K562 (cell line): Measurements from ENCODE around the gene AGT. TPM values are rescaled to one million over a fixed set of nuclear protein-coding genes. Genes with fewer than 3 reads are reported as not detected.

ENCODE experiments used
- ATAC-seq: fragments of 200-7000 bp; cut with Tn5 transposase; 3 replicates; pipeline ENCODE4 v1.9.1; 2020; ENCODE audit warnings: moderate library complexity
- BruUV-seq: library from RNA; stranded (reverse); fragments of 400-500 nt; replicated peaks from 2 replicates; lab custom pipeline; 2021; lab: Mats Ljungman, UMichigan
- CTCF ChIA-PET: fragments of 300-600 bp; formaldehyde crosslinking; extraction: SDS; loops from one replicate; lab custom pipeline; 2021; ENCODE audit warnings: low intra/inter-chr PET ratio; lab: Yijun Ruan, JAX
- POLR2A ChIA-PET: fragments of 300-600, 350-650 bp; sonication (Branson Sonifier 250); formaldehyde crosslinking; extraction: SDS; loops from one replicate; lab custom pipeline; 2021; ENCODE audit warnings: antibody characterized with exemption, inconsistent platforms; lab: Yijun Ruan, JAX
- DNase-seq, 4 experiments: peaks; one replicate each; pipeline versions ENCODE4 v3.0.0 to v3.0.0-alpha.2; 2011 to 2018; ENCODE audit warnings: low spot score in 3 of 4, mixed read lengths in 3 of 4; ENCODE audit errors: extremely low read depth in 1 of 4
- FAIRE-seq: peaks from 2 replicates; lab custom pipeline; 2011; peaks lifted over from hg19 to GRCh38; lab: Jason Lieb, UNC
- H2AFZ ChIP-seq: 2 replicates; pipeline ENCODE4 v1.6.0; 2011; ENCODE audit warnings: low read depth, low read length, control low read depth, inconsistent platforms
- H3K27ac ChIP-seq: fragments of 200-600 bp; 3 replicates; pipeline ENCODE4 v1.8.0; 2011; ENCODE audit warnings: low read depth, mild to moderate bottlenecking, control low read depth, inconsistent platforms, low read length, moderate library complexity, mixed read lengths; ENCODE audit errors: extremely low read depth
- H3K27me3 ChIP-seq, 2 experiments: fragments of 300-600 bp in 1 of 2; 2 replicates in 1 of 2; 3 replicates in 1 of 2; pipeline versions ENCODE4 v1.6.0 to v1.8.0; 2011; ENCODE audit warnings: inconsistent platforms in 2 of 2, low read length in 2 of 2, mild to moderate bottlenecking in 1 of 2, mixed read lengths in 1 of 2, moderate library complexity in 1 of 2; ENCODE audit not compliant: control insufficient read depth in 2 of 2, insufficient read depth in 2 of 2
- H3K36me3 ChIP-seq: fragments of 300-600 bp; 3 replicates; pipeline ENCODE4 v1.8.0; 2011; ENCODE audit warnings: mild to moderate bottlenecking, low read length, inconsistent platforms; ENCODE audit not compliant: control insufficient read depth, insufficient read depth
- H3K4me1 ChIP-seq, 2 experiments: fragments of 200-600 bp in 1 of 2; replicated peaks in 1 of 2; 2 replicates in 1 of 2; 3 replicates in 1 of 2; pipeline versions ENCODE4 v1.5.1 to v1.8.0; 2011; ENCODE audit warnings: inconsistent platforms in 2 of 2, low read length in 2 of 2, mild to moderate bottlenecking in 1 of 2, mixed read lengths in 1 of 2, moderate library complexity in 1 of 2; ENCODE audit not compliant: control insufficient read depth in 2 of 2, insufficient read depth in 2 of 2
- H3K4me2 ChIP-seq: 2 replicates; pipeline ENCODE4 v1.6.1; 2011; ENCODE audit warnings: low read length, control low read depth, inconsistent platforms, mixed read lengths; ENCODE audit not compliant: insufficient read depth
- H3K4me3 ChIP-seq: fragments of 200-600 bp; sonication (generic), shearing (Covaris generic); 2 replicates; pipeline ENCODE4 v1.5.1; 2016; ENCODE audit warnings: control low read depth, inconsistent platforms
- H3K79me2 ChIP-seq: fragments of 200-600 bp; 3 replicates; pipeline ENCODE4 v1.8.0; 2011; ENCODE audit warnings: low read length, inconsistent platforms; ENCODE audit not compliant: control insufficient read depth, insufficient read depth
- H3K9ac ChIP-seq, 2 experiments: 2 replicates each; pipeline versions ENCODE4 v1.6.0 to v1.6.1; 2011; ENCODE audit warnings: low read depth in 2 of 2, low read length in 2 of 2, control low read depth in 1 of 2, inconsistent platforms in 1 of 2, mild to moderate bottlenecking in 1 of 2, mixed read lengths in 1 of 2; ENCODE audit not compliant: insufficient read depth in 1 of 2
- H3K9me1 ChIP-seq: one replicate; pipeline ENCODE4 v1.6.0; 2011; ENCODE audit warnings: inconsistent platforms, mild to moderate bottlenecking, low read length, moderate library complexity; ENCODE audit not compliant: control insufficient read depth, insufficient read depth
- H3K9me3 ChIP-seq: replicated peaks from 2 replicates; pipeline ENCODE4 v1.5.1; 2011; ENCODE audit warnings: low read depth, low read length, inconsistent platforms; ENCODE audit not compliant: control insufficient read depth, insufficient read depth
- H4K20me1 ChIP-seq: replicated peaks from 2 replicates; pipeline ENCODE4 v1.6.1; 2011; ENCODE audit warnings: low read length, inconsistent platforms, mixed read lengths; ENCODE audit not compliant: control insufficient read depth, insufficient read depth
- ARID4B ChIP-seq: sonication (generic); formaldehyde crosslinking; IDR thresholded peaks from 2 replicates; pipeline ENCODE4 v1.8.0; 2022; ENCODE audit warnings: mild to moderate bottlenecking, missing genetic modification reagents
- CBFA2T2 ChIP-seq: fragments of 450-650 bp; conservative IDR thresholded peaks from 2 replicates; pipeline ENCODE4 v1.6.1; 2017; ENCODE audit warnings: mild to moderate bottlenecking
- POLR2G ChIP-seq: fragments of 200-400 bp; formaldehyde crosslinking; IDR thresholded peaks from 2 replicates; pipeline ENCODE4 v1.6.1; 2017; ENCODE audit warnings: low read depth, mild to moderate bottlenecking, antibody characterized with exemption, low read length, moderate library complexity
- ZNF79 ChIP-seq: fragments of 250-450 bp; sonication (Bioruptor Pico); IDR thresholded peaks from 2 replicates; pipeline ENCODE4 v1.4.0; 2020; ENCODE audit warnings: low read depth, mild to moderate bottlenecking, moderate library complexity
- WGBS: fragments of 100-300 bp; shearing (Covaris generic); methylation state at CpG from one replicate; pipeline ENCODE4 v1.1.6; 2016; ENCODE audit warnings: low coverage, mixed read lengths; ENCODE audit not compliant: insufficient coverage; ENCODE audit errors: missing lambda C conversion rate; 5-methylcytosine and 5-hydroxymethylcytosine counted together
- in situ Hi-C: fragments of 300-500 bp; cut with MboI; formaldehyde crosslinking; loops from 4 replicates; pipeline ENCODE4 v1.15.0; 2018; ENCODE audit warnings: inconsistent platforms, mixed read lengths
- intact Hi-C: fragments of 100-400 bp; cut with micrococcal nuclease; formaldehyde crosslinking; loops from 2 replicates; pipeline ENCODE4 v1.14.2; 2022
- polyA plus RNA-seq, 8 experiments: library from polyadenylated mRNA; depleted of rRNA in 4 of 8; stranded (reverse) in 5 of 8; unstranded in 3 of 8; fragments of >200 nt; fragmentation: Nextera tagmentation in 2 of 8; fragmentation: Illumina TruSeq in 1 of 8; extraction: Ambion mirVana in 2 of 8; extraction: Trizol in 1 of 8; gene quantifications; 2 replicates each; pipeline versions ENCODE4 v1.2.1 to v1.2.3, GENCODE V29; 2011 to 2014; ENCODE audit warnings: inconsistent platforms in 1 of 8, missing spikeins in 1 of 8
- total RNA-seq, 7 experiments: library from RNA; depleted of rRNA in 6 of 7; stranded (reverse); fragments of >200 nt in 6 of 7; fragmentation: Illumina TruSeq in 2 of 7; extraction: Trizol in 2 of 7; gene quantifications; 2 replicates each; pipeline versions ENCODE4 v1.2.1 to v1.2.3, GENCODE V29; 2011 to 2021; ENCODE audit warnings: low replicate concordance in 1 of 7
- TF ChIP-seq, protein P1 (sequence below): fragments of 450-650 bp; IDR thresholded peaks from 2 replicates; pipeline ENCODE4 v1.6.1; 2017; ENCODE audit warnings: mild to moderate bottlenecking, moderate library complexity

Gene AGT
- total and polyA plus RNA-seq, 9 of the 15 experiments (the other 6 are each of a cell fraction or from before 2014, with no cell fraction given): 0.40 TPM; not detected in 8

GRCh38 chr1:230694991-230695390, 18.9 kb downstream of the AGT start:
- Histone ChIP-seq H3K4me2 (no peak overlapping the region), H3K9ac (peak overlapping the region in 1 of 2 experiments; percentile 3; a peak in 1 of 4 replicates), H4K20me1 (0 out of 2 replicates have a peak, but pooled peaks cover 9% of the 10 kb centered on the region), H3K4me3 (no peak overlapping the region), H3K27me3 (peaks cover 7 to 23% of the 10 kb centered on the region in 2 experiments), H3K27ac (no peak overlapping the region), H2AFZ (no peak overlapping the region), H3K4me1 (no peaks in the 10 kb centered on the region; a peak in 1 of 5 replicates), H3K79me2 (no peaks in the 10 kb centered on the region), H3K9me3 (no peaks in the 10 kb centered on the region), H3K9me1 (no peaks in the 10 kb centered on the region), H3K36me3 (peaks cover 30% of the 10 kb centered on the region)
- TF ChIP-seq CBFA2T2 (no peak), ZNF79 (CRISPR knock-in tag) (no peak), POLR2G (peak; percentile 46), ARID4B (CRISPR knock-in tag) (no peak)
- TF ChIP-seq, protein P1, sequence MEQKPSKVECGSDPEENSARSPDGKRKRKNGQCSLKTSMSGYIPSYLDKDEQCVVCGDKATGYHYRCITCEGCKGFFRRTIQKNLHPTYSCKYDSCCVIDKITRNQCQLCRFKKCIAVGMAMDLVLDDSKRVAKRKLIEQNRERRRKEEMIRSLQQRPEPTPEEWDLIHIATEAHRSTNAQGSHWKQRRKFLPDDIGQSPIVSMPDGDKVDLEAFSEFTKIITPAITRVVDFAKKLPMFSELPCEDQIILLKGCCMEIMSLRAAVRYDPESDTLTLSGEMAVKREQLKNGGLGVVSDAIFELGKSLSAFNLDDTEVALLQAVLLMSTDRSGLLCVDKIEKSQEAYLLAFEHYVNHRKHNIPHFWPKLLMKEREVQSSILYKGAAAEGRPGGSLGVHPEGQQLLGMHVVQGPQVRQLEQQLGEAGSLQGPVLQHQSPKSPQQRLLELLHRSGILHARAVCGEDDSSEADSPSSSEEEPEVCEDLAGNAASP: no peak
- CTCF ChIA-PET: interaction anchor here (0.7 kb wide), 1 partner anchor 1305 kb away, joined by 3 read pairs; no protein-coding TSS in a partner anchor
- intact Hi-C loops: loop anchor here (5.0 kb wide), 1 partner anchor 77 kb away; no protein-coding TSS in a partner anchor
- ATAC-seq: no peak; the same call in 1 of the 3 replicates
- in situ Hi-C loops: no loop called here
- WGBS: 34% methylated on average over 4 of the region's 4 CpGs
- no TSS peak for BruUV-seq
- FAIRE-seq: no peak
- POLR2A ChIA-PET: interaction anchor here (1.3 kb wide), 1 partner anchor 9 kb away, joined by 3 read pairs; no protein-coding TSS in a partner anchor
- no peak for DNase-seq
